Uterus (tissue), 4 donors: ENCODE measurements around the gene S100A2. TPM values are rescaled to one million over a fixed set of nuclear protein-coding genes. Genes with fewer than 3 reads are reported as not detected.

Experiments
- DNase-seq, 2 donors: peaks; one replicate each; pipeline ENCODE4 v3.0.0-alpha.2; 2019 to 2020
- H3K27ac ChIP-seq, 2 donors: fragments of 200-600 bp; sonication (generic); 1 replicate in 1 of 2; 2 replicates in 1 of 2; pipeline ENCODE4 v1.5.1; 2016 to 2018
- H3K27me3 ChIP-seq, 2 donors: fragments of 200-600 bp; sonication (generic); one replicate each; pipeline ENCODE4 v1.5.1; 2018 to 2019; ENCODE audit warnings: control low read depth in 1 of 2
- H3K36me3 ChIP-seq, 2 donors: fragments of 200-600 bp; sonication (generic); one replicate each; pipeline ENCODE4 v1.5.1; 2019; ENCODE audit warnings: control low read depth in 1 of 2
- H3K4me1 ChIP-seq, 2 donors: fragments of 200-600 bp; sonication (generic); one replicate each; pipeline ENCODE4 v1.5.1; 2018 to 2019; ENCODE audit warnings: control low read depth in 1 of 2
- H3K4me3 ChIP-seq, 2 donors: fragments of 200-600 bp; sonication (generic); 1 replicate in 1 of 2; 2 replicates in 1 of 2; pipeline ENCODE4 v1.5.1; 2018 to 2019; ENCODE audit warnings: mild to moderate bottlenecking in 1 of 2
- H3K9me3 ChIP-seq, 2 donors: fragments of 200-600 bp; sonication (generic); one replicate each; pipeline ENCODE4 v1.5.1; 2019; ENCODE audit warnings: control low read depth in 1 of 2
- CTCF ChIP-seq, 4 experiments: fragments of 200-600 bp in 2 of 4; fragments of 450-650 bp in 2 of 4; sonication (generic) in 2 of 4; IDR thresholded peaks; one replicate each; pipeline ENCODE4 v1.5.1; 2016 to 2019; ENCODE audit warnings: antibody characterized with exemption in 4 of 4, mild to moderate bottlenecking in 2 of 4, moderate library complexity in 1 of 4
- POLR2A ChIP-seq, 2 donors: fragments of 450-650 bp; IDR thresholded peaks; one replicate each; pipeline ENCODE4 v1.6.1; 2016; ENCODE audit warnings: antibody characterized with exemption in 2 of 2, mild to moderate bottlenecking in 1 of 2, moderate library complexity in 1 of 2
- intact Hi-C: fragments of 100-400 bp; cut with DNase I; formaldehyde crosslinking; loops from one replicate; pipeline ENCODE4 v1.15.1; 2023; ENCODE audit warnings: low total_unique reads
- total RNA-seq, 4 donors: library from RNA; depleted of rRNA in 3 of 4; stranded (reverse); fragments of >200 nt in 3 of 4; gene quantifications; one replicate each; pipeline versions ENCODE4 v1.1.0 to v1.2.4, GENCODE V29; 2014 to 2023
- donor health status: DM: yes; HTN: yes; CAD: no.

Gene S100A2
- total RNA-seq, 4 donors from 2014 or later = 2.1 to 2.7 TPM; not detected in 2

- no peaks in the 10 kb centered on the region for H3K27me3 ChIP-seq
- no peak overlapping the region for H3K4me3 ChIP-seq
- intact Hi-C loops = no loop called here
- H3K27ac ChIP-seq = no peak overlapping the region
- TF ChIP-seq POLR2A (IDR thresholded peaks at IDR 0.05) (no peak), CTCF (IDR thresholded peaks at IDR 0.05) (no peak)
- H3K9me3 ChIP-seq = no peaks in the 10 kb centered on the region
- H3K4me1 ChIP-seq = no peaks in the 10 kb centered on the region
- no peaks in the 10 kb centered on the region for H3K36me3 ChIP-seq
- no peak for DNase-seq
Measured at GRCh38 chr1:153557877-153558276, 7.8 kb downstream of the S100A2 start.

- Histone ChIP-seq H3K4me1 (no peaks in the 10 kb centered on the region), H3K9me3 (no peaks in the 10 kb centered on the region), H3K4me3 (no peak overlapping the region), H3K36me3 (no peaks in the 10 kb centered on the region), H3K27me3 (no peaks in the 10 kb centered on the region), H3K27ac (no peak overlapping the region)
- intact Hi-C loops = no loop called here
- TF ChIP-seq POLR2A (IDR thresholded peaks at IDR 0.05) (no peak), CTCF (IDR thresholded peaks at IDR 0.05) (no peak)
- DNase-seq = no peak
Measured at GRCh38 chr1:153556348-153556747, 9.3 kb downstream of the S100A2 start.

GRCh38 chr1:153553830-153554541 lies 11.7 kb downstream of the S100A2 start:
- intact Hi-C loops = no loop called here
- H3K9me3 ChIP-seq = no peaks in the 10 kb centered on the region
- H3K27ac ChIP-seq = peak overlapping the region; percentile 48 to 54
- no peak for DNase-seq
- TF ChIP-seq POLR2A (IDR thresholded peaks at IDR 0.05) (no peak), CTCF (IDR thresholded peaks at IDR 0.05) (no peak)
- H3K27me3 ChIP-seq = no peaks in the 10 kb centered on the region
- no peaks in the 10 kb centered on the region for H3K36me3 ChIP-seq
- no peak overlapping the region for H3K4me3 ChIP-seq
- H3K4me1 ChIP-seq = peaks cover 0 to 11% of the 10 kb centered on the region in 2 donors

- Histone ChIP-seq H3K4me3 (no peak overlapping the region), H3K9me3 (no peaks in the 10 kb centered on the region), H3K27ac (no peak overlapping the region), H3K4me1 (peaks cover 0 to 18% of the 10 kb centered on the region in 2 donors), H3K27me3 (no peaks in the 10 kb centered on the region), H3K36me3 (no peaks in the 10 kb centered on the region)
- intact Hi-C loops = no loop called here
- no peak for DNase-seq
- TF ChIP-seq POLR2A (IDR thresholded peaks at IDR 0.05) (no peak), CTCF (IDR thresholded peaks at IDR 0.05) (no peak)
Measured at GRCh38 chr1:153553096-153553495, 12.5 kb downstream of the S100A2 start.

- Histone ChIP-seq H3K27ac (no peak overlapping the region), H3K27me3 (no peaks in the 10 kb centered on the region), H3K4me3 (no peak overlapping the region), H3K36me3 (no peaks in the 10 kb centered on the region), H3K4me1 (peaks cover 0 to 18% of the 10 kb centered on the region in 2 donors), H3K9me3 (no peaks in the 10 kb centered on the region)
- TF ChIP-seq CTCF (IDR thresholded peaks at IDR 0.05) = no peak
- no peak for TF ChIP-seq POLR2A (IDR thresholded peaks at IDR 0.05)
- intact Hi-C loops = no loop called here
- peak in 1 of 2 donors; percentile 12 for DNase-seq
Measured at GRCh38 chr1:153552335-153552734, 13.3 kb downstream of the S100A2 start.
